Smooth muscle cell (in vitro differentiated cells): Measurements from ENCODE around the gene SLC19A1. TPM values are rescaled to one million over a fixed set of nuclear protein-coding genes. Genes with fewer than 3 reads are reported as not detected.

Experiments
- DNase-seq: peaks from one replicate; lab custom pipeline; 2025; ENCODE audit not compliant: unreplicated experiment; lab: John Stamatoyannopoulos, UW
- H2AFZ ChIP-seq: fragments of 200-600 bp; sonication (generic); 2 replicates; pipeline ENCODE4 v1.6.0; 2016; ENCODE audit warnings: antibody characterized with exemption, low read depth, mild to moderate bottlenecking
- H3F3A ChIP-seq: fragments of 200-600 bp; sonication (generic); 2 replicates; pipeline ENCODE4 v1.6.0; 2017; ENCODE audit warnings: antibody characterized with exemption, low read depth
- H3K27ac ChIP-seq: fragments of 200-600 bp; sonication (generic); 2 replicates; pipeline ENCODE4 v1.5.1; 2016; ENCODE audit warnings: low read depth, mild to moderate bottlenecking
- H3K27me3 ChIP-seq: fragments of 200-600 bp; sonication (generic); 2 replicates; pipeline ENCODE4 v1.6.1; 2016; ENCODE audit warnings: low read depth, mild to moderate bottlenecking
- H3K36me3 ChIP-seq: fragments of 200-600 bp; sonication (generic); 2 replicates; pipeline ENCODE4 v1.5.1; 2016; ENCODE audit warnings: low read depth
- H3K4me1 ChIP-seq: fragments of 200-600 bp; sonication (generic); 2 replicates; pipeline ENCODE4 v1.5.1; 2016; ENCODE audit warnings: low read depth
- H3K4me2 ChIP-seq: fragments of 200-600 bp; sonication (generic); 2 replicates; pipeline ENCODE4 v1.6.0; 2016; ENCODE audit warnings: mild to moderate bottlenecking
- H3K4me3 ChIP-seq: fragments of 200-600 bp; sonication (generic); 2 replicates; pipeline ENCODE4 v1.5.1; 2016; ENCODE audit warnings: mild to moderate bottlenecking
- H3K79me2 ChIP-seq: fragments of 200-600 bp; sonication (generic); 2 replicates; pipeline ENCODE4 v1.6.0; 2016; ENCODE audit warnings: low read depth, mild to moderate bottlenecking
- H3K9ac ChIP-seq: fragments of 200-600 bp; sonication (generic); 2 replicates; pipeline ENCODE4 v1.6.0; 2016; ENCODE audit warnings: low read depth
- H3K9me3 ChIP-seq: fragments of 200-600 bp; sonication (generic); replicated peaks from 2 replicates; pipeline ENCODE4 v1.5.1; 2016; ENCODE audit warnings: low read depth
- H4K20me1 ChIP-seq: fragments of 200-600 bp; sonication (generic); 2 replicates; pipeline ENCODE4 v1.6.0; 2016; ENCODE audit warnings: low read depth
- WGBS: methylation state at CpG from one replicate; pipeline ENCODE4 v1.1.7; 2016; ENCODE audit warnings: low lambda C conversion rate; 5-methylcytosine and 5-hydroxymethylcytosine counted together
- polyA plus RNA-seq: library from polyadenylated mRNA; unstranded; fragments of >200 nt; fragmentation: Nextera tagmentation; extraction: Ambion mirVana; gene quantifications from 2 replicates; pipeline ENCODE4 v1.2.1, GENCODE V29; 2016
- total RNA-seq: library from RNA; depleted of rRNA; stranded (reverse); fragments of >200 nt; gene quantifications from 2 replicates; pipeline ENCODE4 v1.2.3, GENCODE V29; 2014
- TF ChIP-seq, protein P1 (sequence below): fragments of 200-600 bp; sonication (generic); IDR thresholded peaks from 2 replicates; pipeline ENCODE4 v1.5.1; 2017; ENCODE audit warnings: borderline replicate concordance, mild to moderate bottlenecking, antibody characterized with exemption; ENCODE audit not compliant: insufficient read depth, poor library complexity, severe bottlenecking

SLC19A1 gene
- total and polyA plus RNA-seq, 2 experiments from 2014 or later = 2.3 to 33.2 TPM

GRCh38 chr21:45578176-45578801 lies 36.0 kb upstream of the SLC19A1 start:
- Histone ChIP-seq H3K9ac (no peak overlapping the region), H3K27ac (no peak overlapping the region), H4K20me1 (no peaks in the 10 kb centered on the region), H2AFZ (no peak overlapping the region), H3K79me2 (no peaks in the 10 kb centered on the region), H3K4me3 (no peak overlapping the region), H3K27me3 (no peaks in the 10 kb centered on the region), H3K36me3 (no peaks in the 10 kb centered on the region), H3K9me3 (no peaks in the 10 kb centered on the region), H3F3A (no peaks in the 10 kb centered on the region), H3K4me2 (no peak overlapping the region), H3K4me1 (no peaks in the 10 kb centered on the region)
- no peak for DNase-seq
- TF ChIP-seq, protein P1, sequence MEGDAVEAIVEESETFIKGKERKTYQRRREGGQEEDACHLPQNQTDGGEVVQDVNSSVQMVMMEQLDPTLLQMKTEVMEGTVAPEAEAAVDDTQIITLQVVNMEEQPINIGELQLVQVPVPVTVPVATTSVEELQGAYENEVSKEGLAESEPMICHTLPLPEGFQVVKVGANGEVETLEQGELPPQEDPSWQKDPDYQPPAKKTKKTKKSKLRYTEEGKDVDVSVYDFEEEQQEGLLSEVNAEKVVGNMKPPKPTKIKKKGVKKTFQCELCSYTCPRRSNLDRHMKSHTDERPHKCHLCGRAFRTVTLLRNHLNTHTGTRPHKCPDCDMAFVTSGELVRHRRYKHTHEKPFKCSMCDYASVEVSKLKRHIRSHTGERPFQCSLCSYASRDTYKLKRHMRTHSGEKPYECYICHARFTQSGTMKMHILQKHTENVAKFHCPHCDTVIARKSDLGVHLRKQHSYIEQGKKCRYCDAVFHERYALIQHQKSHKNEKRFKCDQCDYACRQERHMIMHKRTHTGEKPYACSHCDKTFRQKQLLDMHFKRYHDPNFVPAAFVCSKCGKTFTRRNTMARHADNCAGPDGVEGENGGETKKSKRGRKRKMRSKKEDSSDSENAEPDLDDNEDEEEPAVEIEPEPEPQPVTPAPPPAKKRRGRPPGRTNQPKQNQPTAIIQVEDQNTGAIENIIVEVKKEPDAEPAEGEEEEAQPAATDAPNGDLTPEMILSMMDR = no peak
- 86% methylated on average over 20 of the region's 21 CpGs for WGBS

DNA sequence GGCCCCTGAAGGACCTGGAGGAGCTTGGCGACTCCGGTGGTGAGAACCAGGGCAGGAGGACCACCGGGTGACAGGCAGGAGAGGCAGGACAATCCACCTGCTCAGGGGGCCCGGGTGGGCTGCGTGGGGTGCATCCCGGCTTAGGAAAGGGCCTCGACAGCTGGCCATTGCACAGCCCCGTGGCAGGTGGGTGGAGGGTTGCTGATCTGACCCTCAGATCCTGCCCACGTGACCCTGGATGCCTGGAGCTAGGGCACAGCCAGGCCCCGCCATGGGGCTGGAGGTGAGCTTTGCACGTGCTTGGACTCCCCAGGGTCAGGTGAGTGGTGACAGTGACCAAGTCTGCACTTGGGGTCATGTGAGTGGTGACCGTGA lies 35.5 kb upstream of the SLC19A1 start:
- no peak overlapping the region for H3K4me3 ChIP-seq
- no peaks in the 10 kb centered on the region for H3K36me3 ChIP-seq
- H3K4me1 ChIP-seq = no peaks in the 10 kb centered on the region
- no peak overlapping the region for H3K27ac ChIP-seq
- no peaks in the 10 kb centered on the region for H3K9me3 ChIP-seq
- no peak overlapping the region for H3K4me2 ChIP-seq
- H3F3A ChIP-seq = no peaks in the 10 kb centered on the region
- TF ChIP-seq, protein P1 = no peak
- DNase-seq = no peak
- no peaks in the 10 kb centered on the region for H4K20me1 ChIP-seq
- no peaks in the 10 kb centered on the region for H3K79me2 ChIP-seq
- H2AFZ ChIP-seq = no peak overlapping the region
- no peak overlapping the region for H3K9ac ChIP-seq
- no peaks in the 10 kb centered on the region for H3K27me3 ChIP-seq
- 91% methylated on average over 12 of the region's 12 CpGs for WGBS

DNA sequence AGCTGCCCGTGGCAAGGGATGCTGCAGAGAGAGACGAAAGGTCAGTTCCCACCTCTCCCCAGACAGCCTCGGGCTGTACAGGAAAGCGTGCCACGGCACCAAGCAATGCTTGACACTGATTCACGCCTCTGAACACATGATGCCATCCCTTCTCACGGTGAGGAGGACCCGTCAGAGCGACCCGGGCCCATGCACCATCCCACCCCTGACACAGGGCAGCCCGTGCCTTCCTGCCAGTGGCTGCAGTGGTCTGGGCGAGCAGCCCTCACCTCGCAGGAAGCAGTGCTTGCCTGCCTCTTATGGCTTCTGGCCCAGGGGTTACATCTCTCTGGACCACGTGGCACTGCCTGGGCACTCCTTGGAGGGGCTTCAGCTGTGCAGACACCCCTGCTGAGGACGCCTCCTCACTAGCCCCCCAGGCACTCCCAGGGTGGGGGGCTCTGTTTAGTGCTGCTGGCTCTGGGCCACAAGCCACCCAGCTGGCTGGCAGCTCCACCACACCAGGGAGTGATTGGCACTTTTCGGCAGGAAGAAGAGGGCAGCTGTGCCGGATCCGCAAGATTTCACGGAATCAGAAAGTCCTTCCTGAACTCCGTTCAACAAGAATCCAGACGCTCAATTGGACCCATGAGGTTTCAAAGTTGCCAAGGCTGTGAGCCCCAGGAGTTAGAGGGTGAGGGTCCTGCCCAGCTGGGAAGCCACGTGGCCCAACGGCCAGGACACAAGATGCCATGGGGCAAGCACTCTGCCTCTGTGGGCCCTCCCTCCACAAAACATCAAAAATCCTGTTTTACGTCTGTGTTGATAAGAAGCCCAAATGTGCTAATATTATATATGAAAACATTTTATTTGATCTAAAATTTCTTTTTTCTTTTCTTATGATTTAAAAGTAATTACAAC lies 34.8 kb upstream of the SLC19A1 start:
- WGBS = 94% methylated on average over 24 of the region's 24 CpGs
- no peak overlapping the region for H3K27ac ChIP-seq
- no peak for DNase-seq

More for the DNA sequence above, 34.8 kb upstream of the SLC19A1 start:
- Histone ChIP-seq H2AFZ (no peak overlapping the region), H3K36me3 (no peaks in the 10 kb centered on the region), H3K79me2 (no peaks in the 10 kb centered on the region), H3F3A (no peaks in the 10 kb centered on the region), H3K4me3 (no peak overlapping the region), H3K27me3 (no peaks in the 10 kb centered on the region), H3K9ac (no peak overlapping the region), H3K4me1 (no peaks in the 10 kb centered on the region), H3K4me2 (no peak overlapping the region), H4K20me1 (no peaks in the 10 kb centered on the region), H3K9me3 (no peaks in the 10 kb centered on the region)
- TF ChIP-seq, protein P1 = no peak
